HTERT RPE-1 (cell line): ENCODE results near the gene USP26.
"Not testable (repeated sequence)": the region's sequence is repeated elsewhere in the genome, so short reads cannot be mapped to it uniquely, and the experiment has no call there.

ENCODE experiments used
- in situ Hi-C: fragments of 300-500 bp; cut with MboI; formaldehyde crosslinking; loops from 4 replicates; pipeline ENCODE4 v1.14.3; 2020; ENCODE audit warnings: low sequenced_read_pairs

USP26 gene

GRCh38 chrX:133042260-133042659, 54.6 kb downstream of the USP26 start:
- in situ Hi-C loops = no loop called here

- in situ Hi-C loops = no loop called here
These were observed 63.9 kb downstream of the USP26 start for GRCh38 chrX:133033010-133033409.

DNA sequence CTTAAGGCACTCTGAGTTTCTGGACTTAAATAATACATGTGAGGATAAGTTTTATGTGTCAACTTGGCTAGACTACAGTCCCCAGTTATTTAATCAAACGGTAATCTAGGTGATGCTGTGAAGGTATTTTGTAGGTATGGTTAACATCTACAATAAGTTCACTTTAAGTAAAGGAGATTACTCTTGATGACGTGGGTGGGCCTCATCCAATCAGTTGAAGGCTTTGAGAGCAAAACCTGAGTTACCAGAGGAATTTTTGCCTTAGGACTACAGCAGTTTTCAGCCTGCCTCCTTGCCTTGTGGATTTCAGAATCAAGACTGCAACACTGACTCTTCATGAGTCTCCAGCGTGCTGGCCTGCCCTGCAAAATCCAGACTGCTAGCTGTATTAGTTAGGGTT, 78.7 kb downstream of the USP26 start:
- in situ Hi-C loops = no loop called here

- in situ Hi-C loops = no loop called here
These were observed 89.5 kb downstream of the USP26 start for GRCh38 chrX:133007458-133007857.

DNA sequence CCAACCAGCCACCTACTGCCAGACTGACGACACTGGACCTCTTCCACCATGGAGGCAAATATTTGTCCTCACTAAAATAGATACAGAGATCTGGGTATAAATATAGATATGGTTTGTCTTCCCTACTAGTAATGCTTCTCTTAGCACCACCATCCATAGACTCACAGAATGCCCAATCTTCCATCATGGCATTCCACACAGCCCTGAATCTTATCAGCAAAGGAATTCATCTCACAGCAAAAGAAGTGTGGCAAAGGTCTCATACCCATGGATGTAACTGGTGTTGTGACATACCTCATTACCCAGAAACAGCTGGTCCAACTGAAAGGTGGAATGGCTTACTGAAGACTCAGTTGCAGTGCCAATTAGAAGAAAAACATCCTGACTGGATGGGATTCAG, 91.3 kb downstream of the USP26 start:
- in situ Hi-C loops = no loop called here

- in situ Hi-C loops = no loop called here
These were observed 91.9 kb downstream of the USP26 start for GRCh38 chrX:133005042-133005441.

- in situ Hi-C loops = no loop called here
These were observed 97.7 kb downstream of the USP26 start for GRCh38 chrX:132999209-132999608.

GRCh38 chrX:132990835-132991234, 106.1 kb downstream of the USP26 start:
- in situ Hi-C loops = no loop called here

DNA sequence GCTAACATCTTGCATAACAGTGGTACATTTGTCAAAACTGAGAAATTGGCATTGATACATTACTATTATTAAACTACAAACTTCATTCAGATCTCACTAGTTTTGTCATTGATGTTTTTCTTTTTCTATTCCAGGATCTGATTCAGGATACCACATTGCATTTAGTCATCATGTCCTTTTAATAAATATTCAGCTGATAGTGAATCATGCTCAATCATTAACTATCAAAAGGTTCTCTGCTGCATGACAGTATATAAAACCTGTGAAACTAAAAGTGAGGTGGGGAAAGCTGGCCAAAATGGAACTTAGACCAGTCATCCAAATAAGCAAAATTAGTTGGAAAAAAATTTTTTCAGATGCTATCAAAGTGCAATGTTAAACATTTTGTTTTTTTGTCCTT, 110.4 kb downstream of the USP26 start:
- in situ Hi-C loops = no loop called here

DNA sequence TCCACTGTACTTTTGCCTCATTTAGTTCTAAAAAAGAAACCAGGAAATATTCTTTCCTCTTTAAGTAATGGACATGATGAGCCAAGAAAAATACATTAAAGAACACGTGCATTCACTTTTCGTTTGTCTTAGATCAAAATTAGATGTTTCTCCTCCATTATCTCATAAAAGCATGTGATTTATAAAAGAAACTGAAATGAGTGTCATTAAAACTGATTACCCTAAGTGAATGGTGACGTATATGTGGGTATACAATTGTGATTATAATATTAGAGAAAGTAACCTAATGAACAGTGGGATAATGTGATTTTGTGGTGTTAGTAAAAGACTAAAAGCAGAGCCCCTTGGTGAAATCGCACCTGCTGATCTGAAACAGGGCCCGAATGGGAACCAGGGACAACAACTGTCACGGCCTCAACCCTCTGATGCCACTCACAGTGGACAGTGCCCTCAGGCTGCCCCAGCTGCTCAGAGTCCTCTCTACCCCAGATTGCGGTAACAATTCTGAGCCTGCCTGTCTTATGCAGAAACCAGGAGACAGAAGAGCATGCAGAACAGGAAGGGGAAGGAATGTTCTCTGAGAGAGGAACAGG, 112.8 kb downstream of the USP26 start:
- in situ Hi-C loops = no loop called here

- in situ Hi-C loops = no loop called here
These were observed 113.4 kb downstream of the USP26 start for GRCh38 chrX:132983496-132983895.

- in situ Hi-C loops = not testable (repeated sequence)
These were observed 116.9 kb downstream of the USP26 start for GRCh38 chrX:132980035-132980434.
